ENCODE measurements around the gene TAF1C.

- TF ChIP-seq CTCF (IDR thresholded peaks at IDR 0.05), result no peak
- TF ChIP-seq POLR2AphosphoS5 (IDR thresholded peaks at IDR 0.05), result no peak
Measured at GRCh38 chr16:84198401-84198800, 11.5 kb upstream of the TAF1C start.
